B cell (primary cell): ENCODE data around the gene PDSS1. TPM values are rescaled to one million over a fixed set of nuclear protein-coding genes. Genes with fewer than 3 reads are reported as not detected.

Experiments used
- ATAC-seq: fragments of 200-7000 bp; cut with Tn5 transposase; one replicate; pipeline ENCODE4 v1.10.0; 2021; ENCODE audit warnings: low read depth, mild to moderate bottlenecking, moderate number of reproducible peaks, moderate library complexity
- CTCF ChIA-PET: fragments of 350-600 bp; sonication (Branson Sonifier 250); formaldehyde crosslinking; loops from one replicate; lab custom pipeline; 2021; ENCODE audit warnings: antibody characterized with exemption, inconsistent platforms; lab: Charles Lee
- POLR2A ChIA-PET: fragments of 350-600 bp; sonication (Branson Sonifier 250); formaldehyde crosslinking; loops from one replicate; lab custom pipeline; 2021; ENCODE audit warnings: antibody characterized with exemption; lab: Charles Lee
- DNase-seq: peaks from one replicate; pipeline ENCODE4 v3.0.0; 2013
- H2AFZ ChIP-seq: 2 replicates; pipeline ENCODE4 v1.6.1; 2012; ENCODE audit warnings: mild to moderate bottlenecking, low read depth, low read length; ENCODE audit not compliant: insufficient read depth, poor library complexity, severe bottlenecking
- H3K27ac ChIP-seq, 2 donors: 1 replicate in 1 of 2; 2 replicates in 1 of 2; pipeline ENCODE4 v1.5.1; 2012 to 2013; ENCODE audit warnings: low read length in 2 of 2, mild to moderate bottlenecking in 2 of 2, moderate library complexity in 1 of 2
- H3K27me3 ChIP-seq, 4 experiments: fragments of 200-600 bp in 1 of 4; sonication (generic) in 1 of 4; replicated peaks in 1 of 4; 1 replicate in 2 of 4; 2 replicates in 2 of 4; pipeline versions ENCODE4 v1.6.1 to v1.7.0; 2013 to 2016; ENCODE audit warnings: low read length in 3 of 4, mild to moderate bottlenecking in 2 of 4, mixed read lengths in 1 of 4, moderate library complexity in 1 of 4; ENCODE audit not compliant: insufficient read depth in 4 of 4, control insufficient read depth in 3 of 4; ENCODE audit errors: control extremely low read depth in 1 of 4
- H3K36me3 ChIP-seq, 2 experiments: replicated peaks in 1 of 2; 1 replicate in 1 of 2; 2 replicates in 1 of 2; pipeline versions ENCODE4 v1.6.1 to v1.7.1; 2013; ENCODE audit warnings: low read length in 1 of 2; ENCODE audit not compliant: insufficient read depth in 2 of 2, control insufficient read depth in 1 of 2; ENCODE audit errors: control extremely low read depth in 1 of 2, extremely low read depth in 1 of 2
- H3K4me1 ChIP-seq, 2 donors: fragments of 200-600 bp in 1 of 2; sonication (generic) in 1 of 2; 1 replicate in 1 of 2; 2 replicates in 1 of 2; pipeline versions ENCODE4 v1.5.1 to v1.6.1; 2013 to 2017; ENCODE audit warnings: low read length in 2 of 2; ENCODE audit not compliant: control insufficient read depth in 2 of 2, insufficient read depth in 2 of 2
- H3K4me2 ChIP-seq: replicated peaks from 2 replicates; pipeline ENCODE3; 2012; ENCODE audit warnings: mild to moderate bottlenecking, low read depth, low read length; ENCODE audit not compliant: poor library complexity, severe bottlenecking
- H3K4me3 ChIP-seq, 5 experiments: fragments of 200-600 bp in 1 of 5; sonication (generic) in 1 of 5; 1 replicate in 3 of 5; 2 replicates in 2 of 5; pipeline versions ENCODE4 v1.5.1 to v1.7.0; 2011 to 2016; ENCODE audit warnings: low read length in 4 of 5, mild to moderate bottlenecking in 4 of 5, low read depth in 2 of 5, control low read depth in 1 of 5, moderate library complexity in 1 of 5; ENCODE audit not compliant: insufficient read depth in 1 of 5; ENCODE audit errors: control extremely low read depth in 1 of 5, extremely low read depth in 1 of 5
- H3K79me2 ChIP-seq: fragments of 200-600 bp; sonication (generic); one replicate; pipeline ENCODE4 v1.6.0; 2016; ENCODE audit warnings: low read length; ENCODE audit not compliant: control insufficient read depth, insufficient read depth
- H3K9ac ChIP-seq: fragments of 200-600 bp; sonication (generic); 2 replicates; pipeline ENCODE4 v1.6.1; 2017; ENCODE audit warnings: mild to moderate bottlenecking, low read length, moderate library complexity
- H3K9me3 ChIP-seq, 3 donors: one replicate each; pipeline versions ENCODE4 v1.6.1 to v1.7.1; 2013; ENCODE audit warnings: low read length in 2 of 3; ENCODE audit not compliant: control insufficient read depth in 2 of 3, insufficient read depth in 1 of 3; ENCODE audit errors: control extremely low read depth in 1 of 3
- H4K20me1 ChIP-seq: 2 replicates; pipeline ENCODE4 v1.6.0; 2012; ENCODE audit warnings: mild to moderate bottlenecking, low read length; ENCODE audit not compliant: insufficient read depth, control insufficient read depth, poor library complexity, severe bottlenecking
- H3K27ac Mint-ChIP-seq: one replicate; pipeline ENCODE4 v1.8.0; 2021; ENCODE audit warnings: mixed read lengths
- H3K27me3 Mint-ChIP-seq: one replicate; pipeline ENCODE4 v1.8.0; 2021; ENCODE audit warnings: mixed read lengths
- H3K4me1 Mint-ChIP-seq: one replicate; pipeline ENCODE4 v1.8.0; 2021; ENCODE audit warnings: mixed read lengths
- H3K4me3 Mint-ChIP-seq: one replicate; pipeline ENCODE4 v1.8.0; 2021; ENCODE audit warnings: mixed read lengths
- H3K9me3 Mint-ChIP-seq: one replicate; pipeline ENCODE4 v1.8.0; 2022; ENCODE audit warnings: mixed read lengths; ENCODE audit not compliant: insufficient read depth
- EZH2 ChIP-seq: IDR thresholded peaks from 2 replicates; pipeline ENCODE4 v1.6.1; 2012; ENCODE audit warnings: borderline replicate concordance, low read depth, mild to moderate bottlenecking, moderate library complexity, low read length; ENCODE audit not compliant: insufficient read depth, poor library complexity, severe bottlenecking
- WGBS: methylation state at CpG from one replicate; pipeline ENCODE4 v1.1.5; 2013; ENCODE audit warnings: missing lambda C conversion rate; ENCODE audit not compliant: insufficient coverage; 5-methylcytosine and 5-hydroxymethylcytosine counted together
- intact Hi-C: fragments of 100-400 bp; cut with micrococcal nuclease; formaldehyde crosslinking; loops from one replicate; pipeline ENCODE4 v1.10.0; 2022
- polyA plus RNA-seq: library from polyadenylated mRNA; depleted of rRNA; stranded (reverse); fragments of >200 nt; gene quantifications from 2 replicates; pipeline ENCODE4 v1.2.3, GENCODE V29; 2012
- total RNA-seq, 2 donors: library from RNA; stranded (reverse); fragments of 120-200 nt in 1 of 2; gene quantifications; 1 replicate in 1 of 2; 2 replicates in 1 of 2; pipeline versions ENCODE4 v1.2.3 to v1.2.4, GENCODE V29; 2013 to 2022
- TF ChIP-seq, protein P1 (sequence below): fragments of 200-600 bp; IDR thresholded peaks from one replicate; pipeline ENCODE4 v1.8.0; 2022; ENCODE audit warnings: antibody characterized with exemption, mild to moderate bottlenecking

The PDSS1 gene
- total and polyA plus RNA-seq, 2 donors (not counting 1 experiment from before 2014, with no cell fraction given): 3.6 to 4.7 TPM

DNA sequence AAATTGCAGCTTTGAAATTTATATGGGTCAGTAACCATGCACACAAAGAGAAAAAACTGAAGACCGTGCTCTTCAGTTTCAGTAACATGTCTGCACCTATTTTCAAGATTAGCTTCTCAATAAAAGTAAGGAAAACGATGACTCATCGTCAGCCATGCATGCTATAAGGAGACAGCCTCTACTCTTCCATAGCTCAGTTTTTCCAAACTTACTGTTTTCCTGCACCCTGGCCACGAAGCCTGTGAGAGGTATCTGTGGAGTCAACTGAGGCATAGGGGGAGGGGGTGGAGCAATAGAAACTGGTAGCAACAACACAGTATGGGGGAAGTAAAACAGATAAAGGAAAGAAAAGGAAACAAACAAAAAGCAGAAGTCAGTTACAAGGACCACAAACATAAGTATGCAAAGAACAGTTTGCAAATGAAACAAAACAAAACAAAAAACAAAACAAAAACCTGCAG, 58.0 kb downstream of the PDSS1 start:
- Histone ChIP-seq H3K4me3 (peak overlapping the region in 1 of 5 experiments; percentile 30), H3K27ac (peak overlapping the region; percentile 1 to 28), H3K79me2 (peaks cover 4% of the 10 kb centered on the region), H3K9ac (peak overlapping the region; percentile 2), H3K36me3 (peaks cover 4 to 30% of the 10 kb centered on the region in 2 experiments), H3K4me2 (peak overlapping the region; percentile 40), H4K20me1 (no peaks in the 10 kb centered on the region), H3K4me1 (peaks cover 7 to 12% of the 10 kb centered on the region in 2 donors), H2AFZ (no peak overlapping the region), H3K27me3 (no peaks in the 10 kb centered on the region), H3K9me3 (no peaks in the 10 kb centered on the region)
- no peak for TF ChIP-seq EZH2
- TF ChIP-seq, protein P1, sequence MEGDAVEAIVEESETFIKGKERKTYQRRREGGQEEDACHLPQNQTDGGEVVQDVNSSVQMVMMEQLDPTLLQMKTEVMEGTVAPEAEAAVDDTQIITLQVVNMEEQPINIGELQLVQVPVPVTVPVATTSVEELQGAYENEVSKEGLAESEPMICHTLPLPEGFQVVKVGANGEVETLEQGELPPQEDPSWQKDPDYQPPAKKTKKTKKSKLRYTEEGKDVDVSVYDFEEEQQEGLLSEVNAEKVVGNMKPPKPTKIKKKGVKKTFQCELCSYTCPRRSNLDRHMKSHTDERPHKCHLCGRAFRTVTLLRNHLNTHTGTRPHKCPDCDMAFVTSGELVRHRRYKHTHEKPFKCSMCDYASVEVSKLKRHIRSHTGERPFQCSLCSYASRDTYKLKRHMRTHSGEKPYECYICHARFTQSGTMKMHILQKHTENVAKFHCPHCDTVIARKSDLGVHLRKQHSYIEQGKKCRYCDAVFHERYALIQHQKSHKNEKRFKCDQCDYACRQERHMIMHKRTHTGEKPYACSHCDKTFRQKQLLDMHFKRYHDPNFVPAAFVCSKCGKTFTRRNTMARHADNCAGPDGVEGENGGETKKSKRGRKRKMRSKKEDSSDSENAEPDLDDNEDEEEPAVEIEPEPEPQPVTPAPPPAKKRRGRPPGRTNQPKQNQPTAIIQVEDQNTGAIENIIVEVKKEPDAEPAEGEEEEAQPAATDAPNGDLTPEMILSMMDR: no peak
- Mint-ChIP-seq H3K27me3 (no peaks in the 10 kb centered on the region), H3K4me3 (peak overlapping the region; percentile 51), H3K4me1 (peaks cover 20% of the 10 kb centered on the region), H3K27ac (peak overlapping the region; percentile 84), H3K9me3 (no peaks in the 10 kb centered on the region)
- POLR2A ChIA-PET: interaction anchor here (0.5 to 0.6 kb wide), 2 partner anchors 54 to 101 kb away, joined by 3 to 8 read pairs; no protein-coding TSS in a partner anchor
- DNase-seq: peak; percentile 69
- CTCF ChIA-PET: interaction anchor here (1.1 to 2.0 kb wide), 2 partner anchors 14 to 29 kb away, joined by 3 to 10 read pairs; no protein-coding TSS in a partner anchor
- intact Hi-C loops: loop anchor here (2.0 to 5.0 kb wide), 2 partner anchors 17 to 42 kb away; no protein-coding TSS in a partner anchor
- peak; percentile 74 for ATAC-seq
- WGBS: no CpG with 5 or more reads among the region's 4 CpGs

DNA sequence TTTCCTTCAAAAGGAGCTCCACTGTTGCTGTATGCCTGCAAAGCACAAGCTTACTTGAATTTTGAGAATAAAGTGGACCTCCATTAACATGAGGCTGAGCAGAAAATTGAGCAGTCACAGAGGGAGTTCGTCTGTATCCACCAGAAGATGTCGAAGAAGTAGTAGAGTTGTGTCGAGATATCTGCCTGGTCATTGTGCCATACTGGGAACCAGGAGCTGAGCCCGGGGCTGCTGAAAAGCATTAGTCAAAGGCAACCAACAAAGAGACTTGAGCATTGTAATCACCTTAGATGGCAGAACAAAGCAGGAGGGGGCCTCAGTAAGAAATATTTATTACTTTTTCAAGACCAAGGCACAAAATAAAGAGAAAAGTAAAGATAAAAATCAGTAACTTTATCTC, 61.5 kb downstream of the PDSS1 start:
- no peak overlapping the region for H2AFZ ChIP-seq
- peak overlapping the region in 1 of 2 donors; percentile 22 for H3K27ac ChIP-seq
- POLR2A ChIA-PET: no interaction called here
- H3K4me2 ChIP-seq: no peak overlapping the region
- no peaks in the 10 kb centered on the region for H3K27me3 Mint-ChIP-seq
- no peaks in the 10 kb centered on the region for H3K27me3 ChIP-seq
- TF ChIP-seq EZH2: no peak
- TF ChIP-seq, protein P1: no peak
- no peaks in the 10 kb centered on the region for H3K9me3 Mint-ChIP-seq
- no peak overlapping the region for H3K9ac ChIP-seq
- intact Hi-C loops: loop anchor here (5.0 kb wide), 1 partner anchor 38 kb away; no protein-coding TSS in a partner anchor
- H3K36me3 ChIP-seq: peaks cover 0 to 29% of the 10 kb centered on the region in 2 experiments
- ATAC-seq: no peak
- H4K20me1 ChIP-seq: no peaks in the 10 kb centered on the region
- H3K27ac Mint-ChIP-seq: no peak overlapping the region
- H3K79me2 ChIP-seq: peaks cover 14% of the 10 kb centered on the region
- CTCF ChIA-PET: interaction anchor here (1.9 to 2.0 kb wide), 2 partner anchors 33 to 102 kb away, joined by 6 to 11 read pairs; partner anchors contain the start of gene ABI1
- no peaks in the 10 kb centered on the region for H3K9me3 ChIP-seq
- peaks cover 18% of the 10 kb centered on the region for H3K4me1 Mint-ChIP-seq
- H3K4me3 Mint-ChIP-seq: no peak overlapping the region
- peaks cover 7 to 12% of the 10 kb centered on the region in 2 donors for H3K4me1 ChIP-seq
- DNase-seq: no peak
- H3K4me3 ChIP-seq: no peak overlapping the region
- 100% methylated on average over 4 of the region's 4 CpGs for WGBS
